PC-3 (cell line): ENCODE measurements around the gene POMT1. TPM values are rescaled to one million over a fixed set of nuclear protein-coding genes. Genes with fewer than 3 reads are reported as not detected.

Experiments used
- ATAC-seq: fragments of 200-7000 bp; cut with Tn5 transposase; 2 replicates; pipeline ENCODE4 v1.9.1; 2020; ENCODE audit warnings: mild to moderate bottlenecking, moderate library complexity
- BruUV-seq: library from RNA; stranded (reverse); fragments of 400-500 nt; replicated peaks from 2 replicates; lab custom pipeline; 2021; lab: Mats Ljungman, UMichigan
- CTCF ChIA-PET: fragments of 300-600 bp; sonication (Branson Sonifier 250); formaldehyde crosslinking; loops from one replicate; lab custom pipeline; 2022; ENCODE audit warnings: antibody characterized with exemption; lab: Charles Lee
- POLR2A ChIA-PET: fragments of 300-600 bp; sonication (Branson Sonifier 250); formaldehyde crosslinking; loops from one replicate; lab custom pipeline; 2022; ENCODE audit warnings: antibody characterized with exemption; ENCODE audit not compliant: unreplicated experiment; lab: Charles Lee
- DNase-seq: peaks from one replicate; pipeline ENCODE4 v3.0.0-alpha.2; 2015
- H2AFZ ChIP-seq: fragments of 300-600 bp; sonication (generic); 2 replicates; pipeline ENCODE4 v1.6.0; 2016; ENCODE audit warnings: antibody characterized with exemption, low read length
- H3F3A ChIP-seq: fragments of 300-600 bp; sonication (generic); one replicate; pipeline ENCODE4 v1.6.0; 2017; ENCODE audit warnings: antibody characterized with exemption, low read length, control low read depth, mild to moderate bottlenecking; ENCODE audit not compliant: unreplicated experiment
- H3K27ac ChIP-seq: fragments of 300-600 bp; sonication (generic); 2 replicates; pipeline ENCODE4 v1.5.1; 2016; ENCODE audit warnings: mild to moderate bottlenecking, low read length
- H3K27me3 ChIP-seq: fragments of 300-600 bp; sonication (generic); 2 replicates; pipeline ENCODE4 v1.6.1; 2016; ENCODE audit warnings: low read length, mixed read lengths
- H3K36me3 ChIP-seq: fragments of 300-600 bp; sonication (generic); 2 replicates; pipeline ENCODE4 v1.6.1; 2016; ENCODE audit warnings: low read depth, mixed run types, low read length, mixed read lengths
- H3K4me1 ChIP-seq: fragments of 300-600 bp; sonication (generic); 2 replicates; pipeline ENCODE4 v1.5.1; 2016; ENCODE audit warnings: low read length; ENCODE audit not compliant: insufficient read depth
- H3K4me2 ChIP-seq: fragments of 300-600 bp; sonication (generic); 2 replicates; pipeline ENCODE4 v1.6.0; 2016; ENCODE audit warnings: low read length
- H3K4me3 ChIP-seq: fragments of 300-600 bp; sonication (generic); 2 replicates; pipeline ENCODE4 v1.5.1; 2016; ENCODE audit warnings: mild to moderate bottlenecking, low read length, mixed read lengths
- H3K79me2 ChIP-seq: fragments of 300-600 bp; sonication (generic); 2 replicates; pipeline ENCODE4 v1.6.1; 2017; ENCODE audit warnings: low read length, mixed read lengths
- H3K9ac ChIP-seq: fragments of 300-600 bp; sonication (generic); 2 replicates; pipeline ENCODE4 v1.6.0; 2016; ENCODE audit warnings: mild to moderate bottlenecking, low read length
- H3K9me2 ChIP-seq: fragments of 300-600 bp; sonication (generic); replicated peaks from 2 replicates; pipeline ENCODE4 v1.6.1; 2016; ENCODE audit warnings: mixed run types, low read length, mixed read lengths
- H3K9me3 ChIP-seq: fragments of 300-600 bp; sonication (generic); 2 replicates; pipeline ENCODE4 v1.6.1; 2016; ENCODE audit warnings: low read length, mixed read lengths
- H4K20me1 ChIP-seq: fragments of 300-600 bp; sonication (generic); 2 replicates; pipeline ENCODE4 v1.6.1; 2016; ENCODE audit warnings: low read length, mixed read lengths
- EZH2 ChIP-seq: fragments of 300-600 bp; sonication (generic); IDR thresholded peaks from one replicate; pipeline ENCODE4 v1.6.1; 2017; ENCODE audit warnings: antibody characterized with exemption, mild to moderate bottlenecking, low read length; ENCODE audit not compliant: unreplicated experiment
- EZH2phosphoT487 ChIP-seq: fragments of 300-600 bp; sonication (generic); IDR thresholded peaks from 2 replicates; pipeline ENCODE4 v1.6.1; 2018; ENCODE audit warnings: mild to moderate bottlenecking, antibody characterized with exemption, low read length, borderline replicate concordance
- intact Hi-C: fragments of 100-400 bp; cut with micrococcal nuclease; formaldehyde crosslinking; loops from 2 replicates; pipeline ENCODE4 v1.9.0; 2023
- total RNA-seq: library from RNA; depleted of rRNA; stranded (reverse); fragments of >200 nt; gene quantifications from 2 replicates; pipeline ENCODE4 v1.2.3, GENCODE V29; 2014
- TF ChIP-seq, protein P1 (sequence below): fragments of 300-600 bp; sonication (generic); conservative IDR thresholded peaks from 2 replicates; pipeline ENCODE4 v1.5.1; 2017; ENCODE audit warnings: antibody characterized with exemption, low read depth, mild to moderate bottlenecking, low read length

Gene POMT1
- total RNA-seq, 1 experiment from 2014 or later = 24.1 TPM

DNA sequence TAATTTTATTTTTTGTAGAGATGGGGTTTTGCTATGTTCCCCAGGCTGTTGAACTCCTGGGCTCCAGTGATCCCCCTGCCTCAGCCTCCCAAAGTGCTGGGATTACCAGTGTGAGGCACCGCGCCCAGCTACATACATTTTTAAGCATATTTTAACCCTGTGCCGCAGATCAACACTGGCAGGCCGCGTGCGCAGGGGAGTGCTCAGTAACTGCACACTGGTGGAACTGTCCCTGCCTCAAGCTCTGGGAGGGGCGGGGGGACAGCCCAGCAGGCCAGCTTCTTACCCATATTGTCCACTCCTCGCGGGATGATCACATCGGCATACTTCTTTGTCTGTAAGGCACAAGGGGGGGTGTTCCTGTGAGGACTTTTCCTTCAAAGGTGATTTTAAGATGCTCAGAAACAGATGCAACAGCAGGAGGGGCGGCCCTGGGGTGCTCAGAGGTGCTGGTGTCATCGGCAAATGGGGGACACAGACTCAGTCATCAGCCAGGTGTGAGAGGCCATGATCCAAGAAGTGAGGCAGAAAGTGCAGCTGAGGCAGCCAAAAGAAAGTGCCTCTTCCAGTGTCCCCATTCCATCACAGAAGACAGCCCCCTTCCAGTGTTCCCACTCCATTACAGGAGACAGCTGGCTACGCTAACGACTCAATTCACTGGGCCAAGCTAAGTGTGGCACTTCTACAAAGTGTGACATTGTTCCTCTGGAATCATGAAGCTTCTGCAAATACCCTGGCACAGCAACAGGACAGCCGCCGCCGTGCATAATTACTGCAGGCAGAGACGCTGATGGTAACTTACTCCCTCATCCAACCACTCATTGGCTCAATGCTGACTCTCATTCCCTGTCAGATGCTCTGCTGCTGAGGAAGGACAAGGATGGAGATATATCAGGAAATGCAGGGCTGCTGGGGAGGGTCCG is 23.2 kb downstream of the POMT1 start:
- POLR2A ChIA-PET = no interaction called here
- H4K20me1 ChIP-seq = no peaks in the 10 kb centered on the region
- H3K4me1 ChIP-seq = peaks cover 7% of the 10 kb centered on the region; the same call in 1 of the 2 replicates
- TF ChIP-seq EZH2phosphoT487 = no peak
- no peak for TF ChIP-seq EZH2
- H3K4me2 ChIP-seq = no peak overlapping the region
- no peaks in the 10 kb centered on the region for H3F3A ChIP-seq
- no TSS peak for BruUV-seq
- H3K36me3 ChIP-seq = no peaks in the 10 kb centered on the region; the same call in 1 of the 2 replicates
- no peak overlapping the region for H3K9ac ChIP-seq
- H3K9me3 ChIP-seq = no peaks in the 10 kb centered on the region
- no peak for ATAC-seq
- no peaks in the 10 kb centered on the region for H3K27me3 ChIP-seq
- intact Hi-C loops = no loop called here
- H3K9me2 ChIP-seq = no peaks in the 10 kb centered on the region
- H2AFZ ChIP-seq = no peak overlapping the region
- H3K4me3 ChIP-seq = no peak overlapping the region
- CTCF ChIA-PET = no interaction called here
- peaks cover 8% of the 10 kb centered on the region for H3K79me2 ChIP-seq
- DNase-seq = no peak
- H3K27ac ChIP-seq = no peak overlapping the region

DNA sequence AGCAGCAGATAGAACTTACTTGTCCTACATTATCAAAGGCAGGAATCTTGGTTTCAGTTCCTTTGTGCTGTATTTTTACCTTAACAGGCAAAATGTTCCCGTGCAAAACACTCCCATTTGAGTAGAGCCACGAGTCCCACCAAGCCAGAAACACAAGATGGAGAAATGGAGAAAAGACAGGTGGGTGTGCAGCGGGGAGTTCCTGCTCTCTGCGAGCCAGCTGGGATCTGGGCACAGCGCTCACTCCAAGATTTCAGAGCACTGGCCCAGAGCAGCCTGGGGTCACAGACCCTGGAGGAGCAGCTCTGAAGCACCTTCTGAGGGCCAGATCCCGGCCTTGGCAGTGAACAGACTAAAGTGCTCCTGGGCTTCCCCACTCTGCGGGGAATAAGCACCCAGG is 25.5 kb downstream of the POMT1 start:
- BruUV-seq = no TSS peak
- H3K9ac ChIP-seq = no peak overlapping the region
- H3K27me3 ChIP-seq = no peaks in the 10 kb centered on the region
- H3K4me1 ChIP-seq = peaks cover 7% of the 10 kb centered on the region; the same call in 1 of the 2 replicates
- no peak overlapping the region for H2AFZ ChIP-seq
- no peaks in the 10 kb centered on the region for H3K9me3 ChIP-seq
- POLR2A ChIA-PET = no interaction called here
- TF ChIP-seq EZH2phosphoT487 = no peak
- TF ChIP-seq, protein P1, sequence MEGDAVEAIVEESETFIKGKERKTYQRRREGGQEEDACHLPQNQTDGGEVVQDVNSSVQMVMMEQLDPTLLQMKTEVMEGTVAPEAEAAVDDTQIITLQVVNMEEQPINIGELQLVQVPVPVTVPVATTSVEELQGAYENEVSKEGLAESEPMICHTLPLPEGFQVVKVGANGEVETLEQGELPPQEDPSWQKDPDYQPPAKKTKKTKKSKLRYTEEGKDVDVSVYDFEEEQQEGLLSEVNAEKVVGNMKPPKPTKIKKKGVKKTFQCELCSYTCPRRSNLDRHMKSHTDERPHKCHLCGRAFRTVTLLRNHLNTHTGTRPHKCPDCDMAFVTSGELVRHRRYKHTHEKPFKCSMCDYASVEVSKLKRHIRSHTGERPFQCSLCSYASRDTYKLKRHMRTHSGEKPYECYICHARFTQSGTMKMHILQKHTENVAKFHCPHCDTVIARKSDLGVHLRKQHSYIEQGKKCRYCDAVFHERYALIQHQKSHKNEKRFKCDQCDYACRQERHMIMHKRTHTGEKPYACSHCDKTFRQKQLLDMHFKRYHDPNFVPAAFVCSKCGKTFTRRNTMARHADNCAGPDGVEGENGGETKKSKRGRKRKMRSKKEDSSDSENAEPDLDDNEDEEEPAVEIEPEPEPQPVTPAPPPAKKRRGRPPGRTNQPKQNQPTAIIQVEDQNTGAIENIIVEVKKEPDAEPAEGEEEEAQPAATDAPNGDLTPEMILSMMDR = no peak
- no peak overlapping the region for H3K27ac ChIP-seq
- DNase-seq (no peak), ATAC-seq (no peak)
- CTCF ChIA-PET = no interaction called here
- no peak overlapping the region for H3K4me2 ChIP-seq
- no peaks in the 10 kb centered on the region for H3K9me2 ChIP-seq
- intact Hi-C loops = no loop called here
- H3F3A ChIP-seq = no peaks in the 10 kb centered on the region
- H3K79me2 ChIP-seq = peaks cover 8% of the 10 kb centered on the region
- no peak overlapping the region for H3K4me3 ChIP-seq
- no peaks in the 10 kb centered on the region for H4K20me1 ChIP-seq
- no peaks in the 10 kb centered on the region; the same call in 1 of the 2 replicates for H3K36me3 ChIP-seq

DNA sequence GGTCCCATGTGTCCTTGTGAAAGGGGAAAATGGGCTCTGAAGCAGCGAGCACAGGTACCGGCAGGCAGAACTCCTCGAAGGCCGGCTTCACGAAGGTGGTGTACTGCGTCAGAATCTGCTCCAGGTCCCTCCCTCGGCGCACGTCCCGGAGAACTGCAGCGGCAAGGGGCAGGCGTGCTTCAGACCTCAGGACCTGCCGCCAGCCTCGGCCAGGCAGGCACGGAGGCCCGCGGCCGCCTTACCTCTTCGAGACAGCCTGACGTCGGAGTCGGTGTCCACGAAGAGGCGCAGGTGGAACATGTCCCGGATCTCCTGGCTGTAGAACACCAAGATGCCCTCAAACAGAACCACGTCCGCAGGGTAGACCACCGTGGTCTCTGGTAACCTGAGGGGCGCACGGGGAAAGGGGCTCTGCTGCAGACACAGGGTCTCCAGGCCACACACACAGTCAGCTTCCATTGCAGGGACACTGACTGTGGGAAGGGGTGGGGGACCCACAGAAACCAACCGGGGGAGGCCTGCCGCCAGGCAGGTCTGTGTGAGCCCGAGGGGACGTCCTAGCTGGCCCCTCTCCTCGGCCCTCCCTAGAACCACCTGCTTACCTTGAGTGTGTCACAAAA is 26.3 kb downstream of the POMT1 start:
- no TSS peak for BruUV-seq
- H3K36me3 ChIP-seq = no peaks in the 10 kb centered on the region; the same call in 1 of the 2 replicates
- no peak overlapping the region for H3K9ac ChIP-seq
- H3K27me3 ChIP-seq = no peaks in the 10 kb centered on the region
- H4K20me1 ChIP-seq = no peaks in the 10 kb centered on the region
- DNase-seq = no peak
- H3F3A ChIP-seq = no peaks in the 10 kb centered on the region
- no peak overlapping the region for H2AFZ ChIP-seq
- H3K4me3 ChIP-seq = no peak overlapping the region
- ATAC-seq = no peak
- H3K79me2 ChIP-seq = peaks cover 8% of the 10 kb centered on the region
- no peak overlapping the region for H3K27ac ChIP-seq
- ChIA-PET CTCF (no interaction called here), POLR2A (no interaction called here)
- H3K9me2 ChIP-seq = no peaks in the 10 kb centered on the region
- no peak overlapping the region for H3K4me2 ChIP-seq
- no peaks in the 10 kb centered on the region for H3K9me3 ChIP-seq
- no peak for TF ChIP-seq EZH2
- TF ChIP-seq EZH2phosphoT487 = no peak
- TF ChIP-seq, protein P1 = no peak
- peaks cover 7% of the 10 kb centered on the region; the same call in 1 of the 2 replicates for H3K4me1 ChIP-seq
- intact Hi-C loops = no loop called here
